Activated B cell treated with CpG ODN at 0.5 μM for 24 hours (primary cell): ENCODE measurements around the gene HOXC4. TPM values are rescaled to one million over a fixed set of nuclear protein-coding genes. Genes with fewer than 3 reads are reported as not detected.

ENCODE experiments used
- ATAC-seq: fragments of 200-7000 bp; cut with Tn5 transposase; one replicate; pipeline ENCODE4 v1.10.0; 2021; ENCODE audit warnings: low read depth, mild to moderate bottlenecking, moderate library complexity
- CTCF ChIA-PET: fragments of 350-600 bp; sonication (Branson Sonifier 250); formaldehyde crosslinking; loops from one replicate; lab custom pipeline; 2021; ENCODE audit warnings: antibody characterized with exemption; lab: Charles Lee
- POLR2A ChIA-PET: fragments of 350-600 bp; sonication (Branson Sonifier 250); formaldehyde crosslinking; loops from one replicate; lab custom pipeline; 2021; ENCODE audit warnings: antibody characterized with exemption; lab: Charles Lee
- DNase-seq: peaks from one replicate; pipeline ENCODE4 v3.0.0; 2022
- H3K27ac Mint-ChIP-seq: one replicate; pipeline ENCODE4 v1.8.0; 2020; ENCODE audit warnings: mixed read lengths
- H3K27me3 Mint-ChIP-seq: one replicate; pipeline ENCODE4 v1.8.0; 2021; ENCODE audit warnings: mixed read lengths
- H3K36me3 Mint-ChIP-seq: one replicate; pipeline ENCODE4 v1.8.0; 2021; ENCODE audit warnings: low read depth, mixed read lengths
- H3K4me1 Mint-ChIP-seq: one replicate; pipeline ENCODE4 v1.8.0; 2021; ENCODE audit warnings: mixed read lengths
- H3K4me3 Mint-ChIP-seq: one replicate; pipeline ENCODE4 v1.8.0; 2020; ENCODE audit warnings: mild to moderate bottlenecking, mixed read lengths
- H3K9me3 Mint-ChIP-seq: one replicate; pipeline ENCODE4 v1.8.0; 2020; ENCODE audit warnings: mixed read lengths
- CTCF ChIP-seq: fragments of 200-600 bp; IDR thresholded peaks from one replicate; pipeline ENCODE4 v1.8.0; 2022; ENCODE audit warnings: antibody characterized with exemption, mild to moderate bottlenecking
- intact Hi-C: fragments of 100-400 bp; cut with micrococcal nuclease; formaldehyde crosslinking; loops from one replicate; pipeline ENCODE4 v1.15.1; 2024
- total RNA-seq: library from RNA; stranded (reverse); gene quantifications from 2 replicates; pipeline ENCODE4 v1.2.3, GENCODE V29; 2022

The HOXC4 gene
- total RNA-seq, 1 donor from 2014 or later: 4.3 TPM

GRCh38 chr12:54012631-54013409 is 40.8 kb upstream of the HOXC4 start:
- Mint-ChIP-seq H3K4me1 (peaks cover 29% of the 10 kb centered on the region), H3K9me3 (no peaks in the 10 kb centered on the region), H3K27me3 (peaks cover 70% of the 10 kb centered on the region), H3K36me3 (no peaks in the 10 kb centered on the region), H3K4me3 (no peak overlapping the region), H3K27ac (no peak overlapping the region)
- POLR2A ChIA-PET: no interaction called here
- DNase-seq: no peak
- intact Hi-C loops: no loop called here
- no peak for ATAC-seq
- no peak for TF ChIP-seq CTCF
- CTCF ChIA-PET: interaction anchor here (2.0 kb wide), 1 partner anchor 195 kb away, joined by 6 read pairs; no protein-coding TSS in a partner anchor

DNA sequence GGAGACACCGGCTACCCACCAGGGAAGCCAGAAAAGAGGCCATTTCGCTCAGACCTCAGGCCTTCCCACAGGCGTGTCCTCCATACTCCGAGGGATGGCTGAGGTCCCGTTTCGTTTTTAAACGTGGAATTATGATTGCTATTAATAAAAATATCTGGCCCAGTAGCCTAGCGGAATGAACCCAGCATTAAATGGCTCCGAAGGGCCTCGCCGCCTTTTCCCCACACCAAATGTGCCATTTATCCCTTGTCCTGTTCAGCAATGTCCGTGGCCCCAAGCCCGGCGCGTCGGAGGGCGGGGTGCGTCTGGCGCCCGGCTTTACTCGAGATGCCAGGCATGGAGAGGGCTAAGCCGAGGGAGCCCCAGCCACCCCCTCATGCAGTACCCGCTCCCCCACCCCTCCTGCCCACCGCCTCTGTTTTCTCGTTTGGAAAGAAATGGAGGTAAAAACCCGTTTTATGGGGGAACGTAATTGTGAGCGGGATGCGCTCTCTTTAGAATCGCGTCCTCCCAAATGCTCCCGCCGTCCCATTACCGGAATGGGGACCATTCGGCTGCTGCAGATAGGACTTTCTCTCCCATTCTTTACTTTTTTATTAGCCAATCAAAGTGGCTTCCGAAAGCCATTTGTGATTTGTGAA is 39.1 kb upstream of the HOXC4 start:
- Mint-ChIP-seq H3K4me1 (peaks cover 31% of the 10 kb centered on the region), H3K27me3 (peaks cover 63% of the 10 kb centered on the region), H3K36me3 (no peaks in the 10 kb centered on the region), H3K27ac (no peak overlapping the region), H3K9me3 (no peaks in the 10 kb centered on the region), H3K4me3 (no peak overlapping the region)
- ATAC-seq (no peak), DNase-seq (no peak)
- POLR2A ChIA-PET: no interaction called here
- CTCF ChIA-PET: interaction anchor here (0.8 to 2.0 kb wide), 3 partner anchors 17 to 193 kb away, joined by 3 to 6 read pairs (median 3); no protein-coding TSS in a partner anchor
- no peak for TF ChIP-seq CTCF
- intact Hi-C loops: loop anchor here (2.0 kb wide), 1 partner anchor 18 kb away; no protein-coding TSS in a partner anchor

GRCh38 chr12:54015018-54015931 is 38.4 kb upstream of the HOXC4 start:
- Mint-ChIP-seq H3K36me3 (no peaks in the 10 kb centered on the region), H3K4me1 (peaks cover 32% of the 10 kb centered on the region), H3K4me3 (no peak overlapping the region), H3K27me3 (peaks cover 62% of the 10 kb centered on the region), H3K9me3 (no peaks in the 10 kb centered on the region), H3K27ac (peak overlapping the region; percentile 50)
- no peak for TF ChIP-seq CTCF
- DNase-seq: no peak
- ChIA-PET POLR2A (no interaction called here), CTCF (interaction anchor here (1.1 to 2.0 kb wide), 2 partner anchors 17 to 192 kb away, joined by 3 to 6 read pairs; no protein-coding TSS in a partner anchor)
- intact Hi-C loops: loop anchor here (2.0 kb wide), 1 partner anchor 18 kb away; no protein-coding TSS in a partner anchor
- no peak for ATAC-seq

DNA sequence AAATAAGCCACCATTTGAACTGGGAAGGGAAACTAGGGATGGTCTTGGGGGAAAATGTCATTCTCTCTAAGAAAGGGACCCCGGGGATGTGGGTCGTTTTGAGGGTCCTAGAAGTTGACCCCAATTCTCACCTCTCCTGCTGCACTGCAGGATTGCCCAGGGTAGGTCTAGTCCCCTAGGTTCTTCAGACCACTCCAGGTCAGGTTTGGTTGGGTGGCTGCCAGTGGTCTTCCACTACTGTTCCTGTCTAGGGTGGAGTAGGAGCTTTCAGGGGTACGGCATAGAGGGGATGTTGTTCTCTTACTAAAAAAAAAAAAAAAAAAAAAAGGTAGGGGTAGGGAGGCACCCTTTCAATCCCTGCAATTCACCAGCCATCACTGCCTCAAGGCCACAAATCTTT is 37.6 kb upstream of the HOXC4 start:
- no peaks in the 10 kb centered on the region for H3K36me3 Mint-ChIP-seq
- intact Hi-C loops: no loop called here

More for the DNA sequence above, 37.6 kb upstream of the HOXC4 start:
- Mint-ChIP-seq H3K4me1 (peaks cover 31% of the 10 kb centered on the region), H3K27ac (no peak overlapping the region), H3K4me3 (no peak overlapping the region), H3K27me3 (peaks cover 61% of the 10 kb centered on the region), H3K9me3 (no peaks in the 10 kb centered on the region)
- POLR2A ChIA-PET: interaction anchor here (1.3 kb wide), 1 partner anchor 191 kb away, joined by 3 read pairs; no protein-coding TSS in a partner anchor
- ATAC-seq (no peak), DNase-seq (no peak)
- no peak for TF ChIP-seq CTCF
- CTCF ChIA-PET: interaction anchor here (2.1 to 2.5 kb wide), 2 partner anchors 176 to 185 kb away, joined by 6 to 8 read pairs; no protein-coding TSS in a partner anchor
